ENCODE data around the gene ATOH8.
A peak's percentile ranks its signal among the peaks of the same experiment; 100 is the strongest.

DNA sequence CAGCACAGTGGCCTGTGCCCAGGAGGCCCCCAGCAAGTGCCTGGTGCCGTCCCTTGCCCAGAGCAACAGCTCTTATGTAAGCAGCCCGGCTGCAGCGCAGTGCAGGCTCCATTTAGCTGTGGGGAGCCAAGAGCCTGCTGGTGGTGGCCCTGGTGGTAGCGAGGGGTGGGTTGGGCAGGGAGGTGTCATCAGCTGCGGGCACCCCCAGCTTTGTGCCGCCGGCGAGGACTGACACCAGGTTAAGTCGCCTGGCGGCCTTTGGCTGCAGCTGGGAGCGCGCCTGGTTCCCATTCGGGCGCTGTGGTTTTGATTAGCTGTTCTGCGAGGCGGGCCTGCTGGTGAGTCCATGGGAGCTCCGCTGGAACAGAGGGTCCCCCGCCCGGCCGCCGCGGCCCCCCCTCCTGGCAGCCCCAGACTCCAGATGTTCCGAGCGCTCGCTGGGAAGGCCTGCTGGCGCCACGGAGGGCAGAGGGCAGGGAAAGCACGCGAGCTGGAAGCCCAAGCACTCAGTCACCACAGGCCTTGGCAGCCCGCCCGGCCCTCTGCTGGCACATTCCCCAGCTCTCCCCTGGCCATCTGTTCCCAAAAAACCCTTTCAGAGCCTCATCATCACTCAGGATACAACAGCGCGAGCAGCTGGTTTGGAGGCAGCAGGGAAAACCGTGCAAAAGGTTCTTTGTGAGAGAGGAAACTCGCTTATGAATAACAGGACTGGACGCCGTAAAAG is 18.4 kb downstream of the ATOH8 start:
- TF ChIP-seq CTCF (conservative IDR thresholded peaks at IDR 0.05) (no peak), ZFX (IDR thresholded peaks at IDR 0.05) (peak; percentile 51; the same call in 1 of the 2 replicates)

Measured in C4-2B (cell line).